ENCODE data around the gene AJAP1. TPM values are rescaled to one million over a fixed set of nuclear protein-coding genes. Genes with fewer than 3 reads are reported as not detected.

The AJAP1 gene
- total and polyA plus RNA-seq, 2 experiments from 2014 or later = not detected

DNA sequence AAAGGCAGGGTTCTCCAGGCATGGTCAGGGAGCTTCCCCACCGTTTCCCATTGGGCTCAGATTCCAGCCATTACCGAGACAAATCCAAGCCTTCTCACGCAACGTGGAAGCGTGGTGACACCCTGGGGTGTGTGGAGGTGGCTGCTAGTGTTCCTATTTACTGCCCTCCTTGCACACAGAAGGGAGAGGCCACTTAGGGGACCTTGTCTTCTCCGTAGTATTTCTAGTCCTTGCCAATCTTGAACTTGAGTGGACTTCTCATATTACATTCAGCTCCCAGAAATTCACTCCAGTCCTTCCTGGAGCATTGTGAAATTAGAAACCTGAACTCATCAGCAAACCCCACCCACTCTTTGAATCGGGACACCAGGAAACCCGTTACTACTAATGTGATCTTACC is 131.6 kb downstream of the AJAP1 start (continued):
- TF ChIP-seq ZNF331 (CRISPR knock-in tag; IDR thresholded peaks at IDR 0.05; ENCODE audit: low read depth) = no peak
- TF ChIP-seq EZH2phosphoT487 (IDR thresholded peaks at IDR 0.05; ENCODE audit: unreplicated experiment) = no peak
- TF ChIP-seq ZNF114 (CRISPR knock-in tag; IDR thresholded peaks at IDR 0.05) = no peak
- TF ChIP-seq POLR2AphosphoS5 (IDR thresholded peaks at IDR 0.05; ENCODE audit: low read depth) = no peak

- Histone ChIP-seq H4K20me1 (replicated peaks; ENCODE audit: insufficient read depth) (no peaks in the 10 kb centered on the region), H3F3A (replicated peaks; ENCODE audit: low read depth) (no peaks in the 10 kb centered on the region), H3K4me2 (no peak overlapping the region), H3K9me2 (ENCODE audit: insufficient read depth) (no peaks in the 10 kb centered on the region), H2AFZ (no peak overlapping the region), H3K27me3 (ENCODE audit: insufficient read depth) (no peaks in the 10 kb centered on the region), H3K4me1 (ENCODE audit: insufficient read depth) (no peaks in the 10 kb centered on the region), H3K4me3 (no peak overlapping the region), H3K36me3 (ENCODE audit: insufficient read depth) (no peaks in the 10 kb centered on the region; the same call in 1 of the 2 replicates), H3K79me2 (replicated peaks; ENCODE audit: insufficient read depth) (no peaks in the 10 kb centered on the region), H3K27ac (ENCODE audit: low read depth) (no peak overlapping the region)
- peaks cover 3% of the 10 kb centered on the region; the same call in 1 of the 3 replicates for H3K4me1 Mint-ChIP-seq
- no peak overlapping the region for H3K27ac Mint-ChIP-seq
- no peaks in the 10 kb centered on the region; the same call in 1 of the 3 replicates for H3K36me3 Mint-ChIP-seq (ENCODE audit: low read depth)
- ATAC-seq (no peak), DNase-seq (ENCODE audit: low spot score) (no peak)
- TF ChIP-seq, protein P1, sequence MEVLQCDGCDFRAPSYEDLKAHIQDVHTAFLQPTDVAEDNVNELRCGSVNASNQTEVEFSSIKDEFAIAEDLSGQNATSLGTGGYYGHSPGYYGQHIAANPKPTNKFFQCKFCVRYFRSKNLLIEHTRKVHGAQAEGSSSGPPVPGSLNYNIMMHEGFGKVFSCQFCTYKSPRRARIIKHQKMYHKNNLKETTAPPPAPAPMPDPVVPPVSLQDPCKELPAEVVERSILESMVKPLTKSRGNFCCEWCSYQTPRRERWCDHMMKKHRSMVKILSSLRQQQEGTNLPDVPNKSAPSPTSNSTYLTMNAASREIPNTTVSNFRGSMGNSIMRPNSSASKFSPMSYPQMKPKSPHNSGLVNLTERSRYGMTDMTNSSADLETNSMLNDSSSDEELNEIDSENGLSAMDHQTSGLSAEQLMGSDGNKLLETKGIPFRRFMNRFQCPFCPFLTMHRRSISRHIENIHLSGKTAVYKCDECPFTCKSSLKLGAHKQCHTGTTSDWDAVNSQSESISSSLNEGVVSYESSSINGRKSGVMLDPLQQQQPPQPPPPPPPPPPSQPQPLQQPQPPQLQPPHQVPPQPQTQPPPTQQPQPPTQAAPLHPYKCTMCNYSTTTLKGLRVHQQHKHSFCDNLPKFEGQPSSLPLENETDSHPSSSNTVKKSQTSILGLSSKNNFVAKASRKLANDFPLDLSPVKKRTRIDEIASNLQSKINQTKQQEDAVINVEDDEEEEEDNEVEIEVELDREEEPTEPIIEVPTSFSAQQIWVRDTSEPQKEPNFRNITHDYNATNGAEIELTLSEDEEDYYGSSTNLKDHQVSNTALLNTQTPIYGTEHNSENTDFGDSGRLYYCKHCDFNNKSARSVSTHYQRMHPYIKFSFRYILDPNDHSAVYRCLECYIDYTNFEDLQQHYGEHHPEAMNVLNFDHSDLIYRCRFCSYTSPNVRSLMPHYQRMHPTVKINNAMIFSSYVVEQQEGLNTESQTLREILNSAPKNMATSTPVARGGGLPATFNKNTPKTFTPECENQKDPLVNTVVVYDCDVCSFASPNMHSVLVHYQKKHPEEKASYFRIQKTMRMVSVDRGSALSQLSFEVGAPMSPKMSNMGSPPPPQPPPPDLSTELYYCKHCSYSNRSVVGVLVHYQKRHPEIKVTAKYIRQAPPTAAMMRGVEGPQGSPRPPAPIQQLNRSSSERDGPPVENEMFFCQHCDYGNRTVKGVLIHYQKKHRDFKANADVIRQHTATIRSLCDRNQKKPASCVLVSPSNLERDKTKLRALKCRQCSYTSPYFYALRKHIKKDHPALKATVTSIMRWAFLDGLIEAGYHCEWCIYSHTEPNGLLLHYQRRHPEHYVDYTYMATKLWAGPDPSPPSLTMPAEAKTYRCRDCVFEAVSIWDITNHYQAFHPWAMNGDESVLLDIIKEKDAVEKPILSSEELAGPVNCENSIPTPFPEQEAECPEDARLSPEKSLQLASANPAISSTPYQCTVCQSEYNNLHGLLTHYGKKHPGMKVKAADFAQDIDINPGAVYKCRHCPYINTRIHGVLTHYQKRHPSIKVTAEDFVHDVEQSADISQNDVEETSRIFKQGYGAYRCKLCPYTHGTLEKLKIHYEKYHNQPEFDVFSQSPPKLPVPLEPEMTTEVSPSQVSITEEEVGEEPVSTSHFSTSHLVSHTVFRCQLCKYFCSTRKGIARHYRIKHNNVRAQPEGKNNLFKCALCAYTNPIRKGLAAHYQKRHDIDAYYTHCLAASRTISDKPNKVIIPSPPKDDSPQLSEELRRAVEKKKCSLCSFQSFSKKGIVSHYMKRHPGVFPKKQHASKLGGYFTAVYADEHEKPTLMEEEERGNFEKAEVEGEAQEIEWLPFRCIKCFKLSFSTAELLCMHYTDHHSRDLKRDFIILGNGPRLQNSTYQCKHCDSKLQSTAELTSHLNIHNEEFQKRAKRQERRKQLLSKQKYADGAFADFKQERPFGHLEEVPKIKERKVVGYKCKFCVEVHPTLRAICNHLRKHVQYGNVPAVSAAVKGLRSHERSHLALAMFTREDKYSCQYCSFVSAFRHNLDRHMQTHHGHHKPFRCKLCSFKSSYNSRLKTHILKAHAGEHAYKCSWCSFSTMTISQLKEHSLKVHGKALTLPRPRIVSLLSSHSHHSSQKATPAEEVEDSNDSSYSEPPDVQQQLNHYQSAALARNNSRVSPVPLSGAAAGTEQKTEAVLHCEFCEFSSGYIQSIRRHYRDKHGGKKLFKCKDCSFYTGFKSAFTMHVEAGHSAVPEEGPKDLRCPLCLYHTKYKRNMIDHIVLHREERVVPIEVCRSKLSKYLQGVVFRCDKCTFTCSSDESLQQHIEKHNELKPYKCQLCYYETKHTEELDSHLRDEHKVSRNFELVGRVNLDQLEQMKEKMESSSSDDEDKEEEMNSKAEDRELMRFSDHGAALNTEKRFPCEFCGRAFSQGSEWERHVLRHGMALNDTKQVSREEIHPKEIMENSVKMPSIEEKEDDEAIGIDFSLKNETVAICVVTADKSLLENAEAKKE (CRISPR knock-in tag; IDR thresholded peaks at IDR 0.05) = no peak
- TF ChIP-seq STAT1 (IDR thresholded peaks at IDR 0.05; ENCODE audit: unreplicated experiment) (no peak), EZH2 (IDR thresholded peaks at IDR 0.05; ENCODE audit: low read depth, unreplicated experiment) (no peak)
- no peak overlapping the region for H3K4me3 Mint-ChIP-seq
- H3K9me3 Mint-ChIP-seq = no peaks in the 10 kb centered on the region
- peaks cover 2% of the 10 kb centered on the region for H3K27me3 Mint-ChIP-seq (ENCODE audit: insufficient read depth, low read depth, poor library complexity)
These were observed 133.1 kb downstream of the AJAP1 start for GRCh38 chr1:4787551-4787950.

Data from GM23338 (cell line).